Ishikawa (cell line): ENCODE measurements around the gene WFDC1.

Source experiments
- CEBPB ChIP-seq: IDR thresholded peaks from 2 replicates; pipeline ENCODE4 v1.6.1; 2012
- CREB1 ChIP-seq: IDR thresholded peaks from 2 replicates; pipeline ENCODE4 v1.6.1; 2012; ENCODE audit warnings: low read depth
- EGR1 ChIP-seq: IDR thresholded peaks from 2 replicates; pipeline ENCODE4 v1.6.1; 2012
- EP300 ChIP-seq: IDR thresholded peaks from 2 replicates; pipeline ENCODE4 v1.6.1; 2012; ENCODE audit warnings: borderline replicate concordance
- FOXM1 ChIP-seq: IDR thresholded peaks from 2 replicates; pipeline ENCODE4 v1.6.1; 2012; ENCODE audit warnings: low read depth, borderline replicate concordance
- NFIC ChIP-seq: IDR thresholded peaks from 2 replicates; pipeline ENCODE4 v1.6.1; 2012
- RAD21 ChIP-seq: IDR thresholded peaks from 2 replicates; pipeline ENCODE4 v1.6.1; 2012; ENCODE audit warnings: low read depth
- TAF1 ChIP-seq: IDR thresholded peaks from 2 replicates; pipeline ENCODE4 v1.6.1; 2012; ENCODE audit warnings: low read depth, mild to moderate bottlenecking
- TCF12 ChIP-seq: IDR thresholded peaks from 2 replicates; pipeline ENCODE4 v1.6.1; 2012; ENCODE audit warnings: low read depth
- TEAD4 ChIP-seq: IDR thresholded peaks from 2 replicates; pipeline ENCODE4 v1.6.1; 2012
- YY1 ChIP-seq: IDR thresholded peaks from 2 replicates; pipeline ENCODE4 v1.6.1; 2012; ENCODE audit warnings: low read depth
- ZBTB7A ChIP-seq: IDR thresholded peaks from 2 replicates; pipeline ENCODE4 v1.6.1; 2012; ENCODE audit warnings: low read depth
- TF ChIP-seq, protein P1 (sequence below): IDR thresholded peaks from 2 replicates; pipeline ENCODE4 v1.6.1; 2012
- TF ChIP-seq, protein P2 (sequence below): IDR thresholded peaks from 2 replicates; pipeline ENCODE4 v1.6.1; 2012; ENCODE audit warnings: low read depth, mild to moderate bottlenecking
- TF ChIP-seq, protein P3 (sequence below): IDR thresholded peaks from 2 replicates; pipeline ENCODE4 v1.6.1; 2012

Gene WFDC1

DNA sequence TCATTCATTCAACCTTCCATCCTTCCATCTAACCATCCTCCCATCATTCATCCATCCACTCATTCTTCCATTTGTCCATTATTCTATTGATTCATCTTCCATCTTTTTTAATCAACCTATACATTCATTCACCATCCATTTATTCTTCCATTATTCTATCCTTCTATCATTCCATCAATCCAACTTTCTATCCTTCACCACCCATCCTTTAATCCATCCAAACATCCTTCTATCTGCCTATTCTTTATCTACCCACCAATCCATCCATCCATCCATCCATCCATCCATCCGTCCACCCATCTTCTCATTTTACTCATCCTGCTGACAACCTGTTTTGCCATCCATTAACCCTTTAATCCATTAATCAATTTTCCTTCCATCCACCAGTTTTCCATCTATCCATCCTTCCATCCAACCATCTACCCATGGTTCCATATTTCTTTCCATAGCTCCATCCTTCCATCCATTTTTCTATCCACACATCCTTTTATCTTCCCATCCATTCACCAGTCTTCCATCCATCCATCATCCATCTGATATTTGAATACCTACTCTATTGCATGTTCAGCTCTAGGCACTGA is 21.8 kb upstream of the WFDC1 start:
- TF ChIP-seq, protein P1, sequence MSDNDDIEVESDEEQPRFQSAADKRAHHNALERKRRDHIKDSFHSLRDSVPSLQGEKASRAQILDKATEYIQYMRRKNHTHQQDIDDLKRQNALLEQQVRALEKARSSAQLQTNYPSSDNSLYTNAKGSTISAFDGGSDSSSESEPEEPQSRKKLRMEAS = no peak
- no peak for TF ChIP-seq TCF12
- no peak for TF ChIP-seq CEBPB
- TF ChIP-seq YY1 = no peak
- TF ChIP-seq NFIC = no peak
- TF ChIP-seq CREB1 = no peak
- TF ChIP-seq, protein P2, sequence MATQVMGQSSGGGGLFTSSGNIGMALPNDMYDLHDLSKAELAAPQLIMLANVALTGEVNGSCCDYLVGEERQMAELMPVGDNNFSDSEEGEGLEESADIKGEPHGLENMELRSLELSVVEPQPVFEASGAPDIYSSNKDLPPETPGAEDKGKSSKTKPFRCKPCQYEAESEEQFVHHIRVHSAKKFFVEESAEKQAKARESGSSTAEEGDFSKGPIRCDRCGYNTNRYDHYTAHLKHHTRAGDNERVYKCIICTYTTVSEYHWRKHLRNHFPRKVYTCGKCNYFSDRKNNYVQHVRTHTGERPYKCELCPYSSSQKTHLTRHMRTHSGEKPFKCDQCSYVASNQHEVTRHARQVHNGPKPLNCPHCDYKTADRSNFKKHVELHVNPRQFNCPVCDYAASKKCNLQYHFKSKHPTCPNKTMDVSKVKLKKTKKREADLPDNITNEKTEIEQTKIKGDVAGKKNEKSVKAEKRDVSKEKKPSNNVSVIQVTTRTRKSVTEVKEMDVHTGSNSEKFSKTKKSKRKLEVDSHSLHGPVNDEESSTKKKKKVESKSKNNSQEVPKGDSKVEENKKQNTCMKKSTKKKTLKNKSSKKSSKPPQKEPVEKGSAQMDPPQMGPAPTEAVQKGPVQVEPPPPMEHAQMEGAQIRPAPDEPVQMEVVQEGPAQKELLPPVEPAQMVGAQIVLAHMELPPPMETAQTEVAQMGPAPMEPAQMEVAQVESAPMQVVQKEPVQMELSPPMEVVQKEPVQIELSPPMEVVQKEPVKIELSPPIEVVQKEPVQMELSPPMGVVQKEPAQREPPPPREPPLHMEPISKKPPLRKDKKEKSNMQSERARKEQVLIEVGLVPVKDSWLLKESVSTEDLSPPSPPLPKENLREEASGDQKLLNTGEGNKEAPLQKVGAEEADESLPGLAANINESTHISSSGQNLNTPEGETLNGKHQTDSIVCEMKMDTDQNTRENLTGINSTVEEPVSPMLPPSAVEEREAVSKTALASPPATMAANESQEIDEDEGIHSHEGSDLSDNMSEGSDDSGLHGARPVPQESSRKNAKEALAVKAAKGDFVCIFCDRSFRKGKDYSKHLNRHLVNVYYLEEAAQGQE = no peak
- no peak for TF ChIP-seq ZBTB7A
- no peak for TF ChIP-seq TAF1
- TF ChIP-seq, protein P3, sequence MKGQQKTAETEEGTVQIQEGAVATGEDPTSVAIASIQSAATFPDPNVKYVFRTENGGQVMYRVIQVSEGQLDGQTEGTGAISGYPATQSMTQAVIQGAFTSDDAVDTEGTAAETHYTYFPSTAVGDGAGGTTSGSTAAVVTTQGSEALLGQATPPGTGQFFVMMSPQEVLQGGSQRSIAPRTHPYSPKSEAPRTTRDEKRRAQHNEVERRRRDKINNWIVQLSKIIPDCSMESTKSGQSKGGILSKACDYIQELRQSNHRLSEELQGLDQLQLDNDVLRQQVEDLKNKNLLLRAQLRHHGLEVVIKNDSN = no peak
- TF ChIP-seq RAD21 = no peak
- TF ChIP-seq FOXM1 = no peak
- no peak for TF ChIP-seq EP300
- no peak for TF ChIP-seq TEAD4

DNA sequence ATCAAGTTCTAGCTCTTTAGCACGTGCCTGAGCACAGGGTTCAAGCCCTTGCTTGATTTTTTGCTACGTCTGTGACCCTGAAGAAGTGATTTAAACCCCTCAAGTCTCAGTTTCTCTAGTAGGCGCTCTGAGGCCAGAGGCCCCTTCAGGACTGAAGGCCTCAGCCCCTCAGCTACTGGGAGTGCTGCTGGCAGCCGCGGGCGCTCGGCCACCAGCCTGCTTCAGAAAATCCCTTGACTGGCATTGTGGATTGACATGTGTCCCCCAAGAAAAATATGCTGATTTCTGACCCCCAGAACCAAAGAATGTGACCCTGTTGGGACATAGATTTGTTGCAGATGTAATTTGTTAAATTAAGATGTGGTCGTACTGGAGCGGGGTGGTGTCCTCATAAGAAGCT is 20.2 kb upstream of the WFDC1 start:
- no peak for TF ChIP-seq FOXM1
- TF ChIP-seq ZBTB7A = no peak
- no peak for TF ChIP-seq TCF12
- TF ChIP-seq RAD21 = no peak
- TF ChIP-seq TAF1 = no peak
- TF ChIP-seq YY1 = no peak
- TF ChIP-seq, protein P2 = no peak
- no peak for TF ChIP-seq NFIC
- TF ChIP-seq EP300 = no peak

DNA sequence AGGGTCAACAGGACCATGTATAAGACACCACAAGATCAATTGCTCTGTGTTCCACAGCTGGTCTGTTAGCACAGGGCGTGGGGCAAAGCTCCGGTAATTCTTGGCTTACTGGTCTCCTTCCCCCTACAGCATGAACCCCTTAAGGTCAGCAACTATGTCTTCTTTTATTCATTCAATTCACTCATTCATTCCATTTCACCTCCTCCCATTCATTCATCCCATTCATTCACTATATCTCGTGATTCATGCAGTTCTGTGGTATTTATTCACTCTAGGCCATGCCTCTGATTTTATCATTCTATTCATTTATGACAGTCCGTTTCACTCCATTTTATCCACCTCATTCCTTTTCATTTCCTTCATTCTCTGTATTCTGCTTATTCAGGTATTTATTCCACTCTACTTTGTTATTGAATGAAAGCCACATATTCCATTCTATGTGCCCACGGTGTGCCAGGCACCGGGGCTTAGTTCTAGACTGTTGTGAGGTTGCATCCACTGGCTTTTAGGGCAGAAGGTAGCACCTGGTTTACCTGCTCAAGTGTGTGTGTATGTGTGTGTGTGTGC is 19.0 kb upstream of the WFDC1 start:
- TF ChIP-seq FOXM1 (no peak), EP300 (no peak), RAD21 (no peak), TCF12 (no peak), YY1 (no peak), ZBTB7A (no peak), EGR1 (no peak), TEAD4 (no peak)
- TF ChIP-seq, protein P1 = no peak
- TF ChIP-seq, protein P2 = no peak

DNA sequence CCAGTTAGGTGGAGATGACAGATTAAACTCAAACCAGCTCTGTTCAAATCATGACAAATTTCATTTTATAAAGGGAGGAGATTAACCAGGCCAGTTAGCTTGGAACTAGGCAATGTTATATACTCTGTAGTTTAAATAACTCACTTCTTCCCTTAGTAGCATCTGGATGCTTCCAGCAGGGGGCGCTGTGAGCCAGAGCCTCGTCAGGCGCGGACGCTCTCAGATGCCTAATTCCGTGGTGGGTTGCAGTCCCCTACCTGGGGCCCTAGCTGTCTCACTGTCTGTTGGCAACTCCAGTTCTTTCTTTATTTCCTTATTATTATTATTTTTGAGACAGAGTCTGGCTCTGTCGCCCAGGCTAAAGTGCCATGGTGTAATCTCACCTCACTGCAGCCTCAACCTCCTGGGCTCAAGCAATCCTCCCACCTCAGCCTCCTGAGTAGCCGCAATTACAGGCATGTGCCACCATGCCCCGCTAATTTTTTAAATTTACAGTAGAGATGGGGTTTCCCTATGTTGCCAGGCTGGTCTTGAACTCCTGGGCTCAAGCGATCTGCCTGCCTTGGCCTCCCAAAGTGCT is 17.3 kb upstream of the WFDC1 start:
- TF ChIP-seq, protein P3 = no peak
- TF ChIP-seq RAD21 = peak; percentile 86
- TF ChIP-seq ZBTB7A = 0 out of 2 replicates have a peak, but pooled peaks have one; percentile 49
- no peak for TF ChIP-seq TEAD4
